A549 (cell line): ENCODE data around the gene CETP.

ENCODE experiments used
- BCL3 ChIP-seq: fragments of >200 bp; sonication (Bioruptor Twin); formaldehyde crosslinking; IDR thresholded peaks from 3 replicates; pipeline ENCODE4 v1.6.1; 2016
- CTCF ChIP-seq: fragments of >200 bp; sonication (Bioruptor Twin); formaldehyde crosslinking; IDR thresholded peaks from 3 replicates; pipeline ENCODE4 v1.5.1; 2016
- RAD21 ChIP-seq, 2 experiments: fragments of >200 bp in 1 of 2; sonication (Bioruptor Twin) in 1 of 2; formaldehyde crosslinking in 1 of 2; IDR thresholded peaks in 1 of 2; conservative IDR thresholded peaks in 1 of 2; 2 replicates in 1 of 2; 3 replicates in 1 of 2; pipeline ENCODE4 v1.6.1; 2012 to 2018; ENCODE audit warnings: inconsistent platforms in 1 of 2
- RFX5 ChIP-seq: fragments of 450-650 bp; IDR thresholded peaks from 2 replicates; pipeline ENCODE4 v1.7.1; 2014; ENCODE audit warnings: antibody characterized with exemption, mild to moderate bottlenecking, moderate library complexity
- USF2 ChIP-seq: fragments of 450-650 bp; IDR thresholded peaks from 2 replicates; pipeline ENCODE4 v1.6.1; 2014; ENCODE audit warnings: antibody characterized with exemption

- TF ChIP-seq RAD21 (conservative IDR thresholded peaks at IDR 0.05 in 1 of 2, IDR thresholded peaks at IDR 0.05 in 1 of 2) (no peak), CTCF (no peak), RFX5 (no peak), BCL3 (no peak), USF2 (no peak)
Measured at GRCh38 chr16:57007050-57007449, 45.3 kb downstream of the CETP start.
